HG03521 (cell line): Measurements from ENCODE around the gene SEMG2.

Source experiments
- ATAC-seq: cut with Tn5 transposase; IDR thresholded peaks from one replicate; pipeline ENCODE4 v1.9.1; 2021; ENCODE audit warnings: mild to moderate bottlenecking, moderate library complexity; ENCODE audit not compliant: unreplicated experiment

SEMG2 gene

DNA sequence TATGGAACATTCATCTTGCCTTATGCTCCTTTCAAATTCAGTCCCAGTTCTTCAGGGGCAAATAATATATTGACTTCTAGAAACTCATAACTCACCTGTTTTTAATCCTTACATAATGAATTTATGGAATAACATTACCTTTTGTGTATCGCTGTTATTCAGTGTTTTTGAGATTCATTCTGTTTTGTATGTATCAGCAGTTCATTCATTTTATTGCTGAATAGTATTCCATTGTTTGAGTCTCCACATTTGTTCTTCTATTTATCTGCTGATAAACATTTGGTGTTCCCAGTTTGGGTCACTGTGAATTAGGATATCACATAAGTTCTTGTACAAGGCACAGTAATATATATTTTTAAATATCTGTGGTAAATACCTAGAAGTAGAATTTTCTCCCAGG is 5.1 kb downstream of the SEMG2 start:
- ATAC-seq = no peak

DNA sequence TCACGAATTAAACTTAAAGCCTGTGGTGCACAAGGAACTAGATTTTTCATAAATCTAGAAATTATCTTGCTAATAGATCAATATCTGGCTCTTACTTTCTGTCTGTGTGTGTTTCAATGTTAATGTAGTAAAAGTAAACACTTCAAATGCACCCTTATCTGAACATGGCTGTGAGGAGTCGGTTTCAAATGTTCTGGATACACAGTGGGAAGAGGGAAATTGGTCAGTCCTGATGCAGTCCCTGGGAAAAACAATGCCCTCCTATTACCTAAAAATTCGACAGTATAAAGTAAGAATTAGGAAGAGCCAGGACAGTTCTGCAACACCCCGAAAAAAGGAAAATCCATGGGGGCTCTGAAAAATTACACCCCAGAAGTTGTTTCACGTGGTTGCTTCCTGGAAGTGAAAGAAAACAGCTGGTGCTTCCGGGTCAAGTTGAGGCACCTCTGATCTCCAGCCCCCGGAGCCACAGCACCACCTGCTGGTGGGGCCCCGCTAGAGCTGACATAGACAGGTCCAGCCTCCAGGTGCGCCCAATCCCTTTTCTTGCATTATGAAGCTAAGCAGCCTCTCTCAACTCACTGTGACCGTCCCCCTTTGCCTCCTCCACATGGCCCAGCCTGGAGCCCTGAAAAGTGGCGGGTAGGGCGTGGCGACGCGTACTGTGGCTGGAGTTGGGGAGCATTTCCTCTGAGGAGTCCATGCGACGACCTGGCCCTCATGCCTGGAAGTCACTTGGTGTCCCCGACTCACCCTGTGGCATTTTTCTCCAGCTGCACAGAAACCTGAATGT is 8.3 kb downstream of the SEMG2 start:
- no peak for ATAC-seq

- no peak for ATAC-seq
Measured at GRCh38 chr20:45230631-45231030, 9.5 kb downstream of the SEMG2 start.

DNA sequence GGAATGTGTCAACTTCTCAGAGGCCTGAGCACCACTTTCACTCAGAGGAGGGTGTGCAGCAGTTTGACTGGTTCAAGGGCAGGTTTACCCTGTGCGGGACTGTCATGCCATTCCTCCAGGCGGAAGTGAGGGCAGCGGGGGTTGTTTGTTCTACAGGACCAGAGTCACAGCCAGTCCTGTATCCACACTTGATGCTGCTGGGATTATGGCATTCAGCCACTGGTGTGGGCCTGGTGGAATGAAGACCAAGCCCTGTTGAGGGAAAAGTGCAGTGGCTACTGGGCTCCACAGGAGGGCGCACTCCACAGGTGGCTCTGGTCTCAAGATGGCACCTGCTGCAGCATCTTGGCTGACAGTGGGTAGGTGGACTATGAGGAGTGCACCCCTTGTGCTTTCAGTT is 14.8 kb downstream of the SEMG2 start:
- ATAC-seq = no peak

- ATAC-seq = no peak
Measured at GRCh38 chr20:45238139-45238538, 17.0 kb downstream of the SEMG2 start.

- no peak for ATAC-seq
Measured at GRCh38 chr20:45246109-45246508, 24.9 kb downstream of the SEMG2 start.

DNA sequence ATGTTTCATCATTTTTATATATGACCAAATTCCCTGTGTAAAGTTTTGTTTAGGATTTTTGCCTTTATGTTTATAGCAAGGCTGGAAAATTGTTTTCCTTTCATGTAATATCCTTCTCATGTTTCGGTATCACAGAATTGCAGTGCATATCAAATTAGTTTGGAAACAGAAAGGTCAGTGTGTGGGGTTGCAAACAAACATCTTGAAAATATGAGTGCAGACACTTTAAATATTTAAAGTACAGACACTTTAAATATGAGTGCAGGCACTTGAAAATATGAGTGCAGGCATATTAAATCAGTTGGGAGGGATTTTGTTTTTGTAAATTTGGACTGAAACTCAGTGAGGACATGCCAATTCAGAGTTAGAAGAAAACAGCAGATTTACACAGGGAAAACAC is 26.7 kb downstream of the SEMG2 start:
- ATAC-seq = no peak

GRCh38 chr20:45248609-45249008 is 27.4 kb downstream of the SEMG2 start:
- no peak for ATAC-seq

GRCh38 chr20:45251884-45252560 is 30.8 kb downstream of the SEMG2 start:
- ATAC-seq = no peak

GRCh38 chr20:45253261-45253660 is 32.1 kb downstream of the SEMG2 start:
- ATAC-seq = no peak

DNA sequence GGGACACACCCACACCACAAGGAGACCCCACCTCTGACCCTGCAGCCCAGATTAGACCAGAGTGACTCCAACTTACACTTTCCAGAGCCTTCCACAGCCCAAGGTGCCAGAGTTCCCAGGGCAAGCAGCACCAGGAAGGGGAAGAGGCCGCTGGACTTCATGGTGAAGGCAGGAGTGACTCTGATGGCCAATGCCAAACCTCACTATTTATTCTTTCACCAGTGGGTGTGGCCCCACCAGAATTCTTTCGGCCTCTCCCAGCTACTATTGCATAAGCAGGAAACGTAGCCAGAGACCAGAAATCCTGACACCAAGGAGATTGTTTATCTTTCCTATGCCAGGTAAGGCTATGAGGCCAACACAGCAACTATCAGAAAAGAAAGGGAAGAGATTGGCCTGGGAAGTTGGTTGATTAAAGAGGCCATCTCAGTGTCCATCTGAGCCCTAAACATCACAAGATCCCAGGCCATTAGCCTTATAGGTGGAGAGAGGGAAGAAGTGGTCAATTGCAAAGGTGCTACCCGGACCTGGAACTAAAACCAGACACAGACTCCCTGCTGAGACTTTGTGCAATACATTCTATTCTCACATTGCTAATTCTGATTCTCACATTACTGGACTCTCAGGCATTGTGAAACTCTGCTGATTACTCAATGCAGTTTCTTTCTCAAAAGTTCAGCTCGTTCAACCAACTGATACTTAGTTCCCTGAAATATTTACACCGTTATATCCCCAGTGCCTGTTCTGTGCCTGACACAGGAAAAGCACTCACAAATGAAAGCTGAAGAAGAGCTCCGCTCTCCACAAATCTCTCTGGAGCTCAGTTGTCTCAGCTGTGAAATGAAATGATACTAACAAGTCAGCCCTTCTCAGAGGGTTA is 33.5 kb downstream of the SEMG2 start, which contains the start of gene SLPI:
Gene SLPI (minus strand): TSS at position 182 of the 880 bp plus-strand sequence. CDS start 21 bp downstream, at position 161.
- ATAC-seq = no peak

GRCh38 chr20:45257161-45257560 is 36.0 kb downstream of the SEMG2 start:
- ATAC-seq = no peak

GRCh38 chr20:45257711-45258110 is 36.5 kb downstream of the SEMG2 start:
- no peak for ATAC-seq

DNA sequence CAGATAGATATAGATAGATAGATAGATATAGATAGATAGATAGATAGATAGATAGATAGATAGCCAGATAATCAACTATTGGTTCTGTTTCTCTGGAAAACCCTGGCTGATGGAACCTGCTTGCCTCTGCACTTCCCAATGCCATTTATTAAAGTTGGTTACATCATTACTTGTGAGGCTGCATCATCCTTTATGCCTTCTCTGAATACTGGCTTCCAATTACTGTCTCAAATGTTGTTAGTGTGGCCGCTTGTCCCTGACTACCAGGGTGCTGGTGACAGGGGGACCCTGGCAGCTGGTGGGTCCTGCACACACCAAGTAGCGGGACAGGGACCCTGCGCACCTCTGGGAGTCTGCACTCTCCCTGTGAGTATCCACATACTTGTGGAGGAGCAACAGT is 37.1 kb downstream of the SEMG2 start:
- no peak for ATAC-seq

DNA sequence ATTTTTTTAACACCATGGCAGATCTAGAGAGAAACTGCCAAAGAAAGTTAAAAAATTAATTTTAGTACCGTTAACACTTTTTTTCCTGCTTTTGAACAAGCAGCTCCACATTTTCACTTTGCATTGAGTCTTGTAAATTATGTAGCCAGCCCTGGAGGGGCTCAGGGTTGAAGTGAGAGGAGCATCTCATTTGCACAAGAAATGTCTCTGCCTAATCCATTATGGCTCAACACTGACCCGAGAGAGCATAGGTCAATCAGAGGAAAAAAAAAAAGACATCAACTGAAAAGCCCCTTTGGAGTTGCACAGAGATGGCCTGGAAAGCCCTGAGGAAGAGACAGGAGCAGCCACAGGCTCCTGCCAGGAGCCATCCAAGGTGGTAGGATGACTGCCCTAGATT is 37.5 kb downstream of the SEMG2 start:
- ATAC-seq = no peak

DNA sequence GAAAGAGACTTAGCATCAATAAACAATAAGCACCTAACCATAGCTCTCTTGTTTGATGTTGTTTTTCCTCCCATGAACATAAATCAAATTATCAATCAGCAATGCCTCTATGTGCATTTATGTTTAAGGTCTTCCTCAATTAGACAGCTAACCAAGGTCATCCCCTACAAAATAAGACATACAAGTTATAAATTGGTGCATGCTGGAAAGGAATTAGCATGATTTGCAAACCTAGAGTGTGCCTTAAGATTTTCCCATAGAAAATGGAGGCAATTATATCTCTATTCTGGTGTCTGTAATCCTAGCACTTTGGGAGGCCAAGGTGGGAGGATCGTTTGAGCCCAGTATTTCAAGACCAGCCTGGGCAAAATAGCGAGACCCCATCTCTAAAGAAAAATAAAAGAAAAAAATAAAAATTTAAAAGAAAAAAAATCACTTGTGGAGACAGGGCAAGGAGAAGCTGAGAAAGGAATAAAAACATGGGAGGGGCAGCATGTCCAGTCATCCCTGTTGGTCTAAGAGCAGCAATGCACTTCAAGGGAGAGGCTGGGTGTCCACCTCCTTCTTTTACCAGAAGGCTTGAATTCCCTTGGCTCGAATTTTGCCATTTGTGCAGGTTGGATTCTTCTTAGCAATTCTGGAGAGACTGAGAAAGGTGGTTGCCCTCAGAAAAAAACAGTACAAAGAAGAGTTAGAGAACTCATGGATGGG is 42.5 kb downstream of the SEMG2 start:
- ATAC-seq = no peak

GRCh38 chr20:45266977-45267376 is 45.8 kb downstream of the SEMG2 start:
- no peak for ATAC-seq

GRCh38 chr20:45268531-45268930 is 47.4 kb downstream of the SEMG2 start:
- no peak for ATAC-seq

DNA sequence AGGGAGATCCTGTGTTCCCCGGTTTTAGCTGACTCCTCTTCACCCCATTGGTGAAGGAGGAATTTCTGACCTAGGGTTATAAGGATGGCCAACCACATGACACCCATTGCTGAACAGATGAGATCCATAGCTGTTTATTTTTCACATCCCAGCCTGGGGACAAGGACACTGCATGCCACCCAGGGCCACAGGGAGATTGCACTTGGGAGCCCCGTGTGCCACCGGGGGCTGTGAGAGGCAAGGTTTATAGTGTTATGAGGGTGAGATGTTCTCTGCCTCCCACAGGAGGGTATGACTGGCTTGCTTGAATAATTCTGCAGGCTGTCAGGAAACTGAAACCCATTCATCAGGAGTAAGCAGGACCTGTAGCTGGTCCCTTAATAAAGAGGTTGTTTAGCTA is 47.9 kb downstream of the SEMG2 start:
- ATAC-seq = no peak

- ATAC-seq = no peak
Measured at GRCh38 chr20:45269754-45270270, 48.6 kb downstream of the SEMG2 start.
